Astrocyte of the spinal cord (primary cell): ENCODE results near the gene PNPO.

Source experiments
- DNase-seq: peaks from one replicate; pipeline ENCODE4 v3.0.0; 2011; ENCODE audit warnings: low read depth, low spot score
- H3K4me3 ChIP-seq: 2 replicates; pipeline ENCODE4 v1.5.1; 2011; ENCODE audit warnings: low read depth, mild to moderate bottlenecking, low read length, moderate library complexity
- CTCF ChIP-seq: IDR thresholded peaks from 2 replicates; pipeline ENCODE4 v1.5.1; 2012; ENCODE audit warnings: low read depth, mild to moderate bottlenecking, low read length, inconsistent platforms
- in situ Hi-C: cut with HindIII; loops from 2 replicates; pipeline ENCODE4 v1.10.0; 2017; ENCODE audit warnings: low sequenced_read_pairs

Gene PNPO

GRCh38 chr17:47907932-47908562, 33.3 kb upstream of the PNPO start:
- no peak overlapping the region for H3K4me3 ChIP-seq
- in situ Hi-C loops, result no loop called here
- TF ChIP-seq CTCF, result no peak
- DNase-seq, result no peak

DNA sequence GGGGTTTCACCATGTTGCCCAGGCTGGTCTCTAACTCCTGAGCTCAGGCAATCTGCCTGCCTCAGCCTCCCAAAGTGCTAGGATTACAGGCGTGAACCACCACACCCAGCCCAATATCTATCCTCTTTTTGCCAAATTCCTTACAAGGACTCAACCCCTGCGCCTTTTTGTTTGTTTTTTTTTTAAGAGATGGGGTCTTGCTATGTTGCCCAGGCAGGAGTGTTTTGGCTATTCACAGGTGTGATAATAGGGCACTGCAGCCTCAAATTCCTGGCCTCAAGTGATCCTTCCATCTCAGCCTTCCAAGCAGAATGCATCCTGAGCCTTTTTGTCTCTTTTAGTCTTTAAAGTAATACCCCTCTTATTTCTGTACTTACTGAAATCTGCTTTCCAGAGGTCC, 28.3 kb upstream of the PNPO start:
- no peak for TF ChIP-seq CTCF
- in situ Hi-C loops, result no loop called here
- no peak for DNase-seq
- no peak overlapping the region for H3K4me3 ChIP-seq

DNA sequence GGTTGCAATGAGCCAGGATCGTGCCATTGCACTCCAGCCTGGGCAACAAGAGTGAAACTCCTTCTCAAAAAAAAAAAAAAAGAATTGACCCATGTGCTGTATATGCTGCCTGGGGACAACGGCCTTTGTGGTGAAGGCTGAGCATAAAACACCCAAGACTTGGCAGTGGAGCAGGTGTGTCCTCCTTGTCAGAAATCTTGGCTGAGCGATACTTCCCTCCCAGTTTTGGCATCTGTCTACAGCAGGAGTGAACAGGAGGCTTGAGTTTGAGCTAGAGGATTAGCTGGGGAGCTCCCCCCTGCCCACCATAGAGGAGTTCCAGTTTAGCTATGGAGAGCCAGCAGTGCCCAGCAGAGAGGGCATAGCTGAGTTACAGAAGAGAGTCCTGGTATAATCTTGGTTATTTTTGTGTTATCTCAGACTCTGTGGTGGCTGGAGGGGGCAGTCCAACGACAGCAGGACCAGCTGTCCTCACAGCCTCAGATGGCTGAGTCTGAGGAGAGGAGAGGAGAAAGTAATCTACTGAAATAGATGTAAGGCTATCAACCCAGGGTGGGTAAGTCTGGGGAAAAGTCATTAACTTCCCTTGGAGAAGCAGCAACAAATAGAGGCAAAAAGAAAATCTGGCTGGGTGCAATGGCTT, 26.9 kb upstream of the PNPO start:
- no peak for TF ChIP-seq CTCF
- no peak for DNase-seq
- in situ Hi-C loops, result no loop called here
- H3K4me3 ChIP-seq, result no peak overlapping the region

- H3K4me3 ChIP-seq, result no peak overlapping the region
- no peak for DNase-seq
- no peak for TF ChIP-seq CTCF
- in situ Hi-C loops, result no loop called here
Measured at GRCh38 chr17:47915776-47916398, 25.5 kb upstream of the PNPO start.

- no peak for TF ChIP-seq CTCF
- DNase-seq, result no peak
- in situ Hi-C loops, result no loop called here
- H3K4me3 ChIP-seq, result no peak overlapping the region
Measured at GRCh38 chr17:47916489-47917208, 24.7 kb upstream of the PNPO start.

DNA sequence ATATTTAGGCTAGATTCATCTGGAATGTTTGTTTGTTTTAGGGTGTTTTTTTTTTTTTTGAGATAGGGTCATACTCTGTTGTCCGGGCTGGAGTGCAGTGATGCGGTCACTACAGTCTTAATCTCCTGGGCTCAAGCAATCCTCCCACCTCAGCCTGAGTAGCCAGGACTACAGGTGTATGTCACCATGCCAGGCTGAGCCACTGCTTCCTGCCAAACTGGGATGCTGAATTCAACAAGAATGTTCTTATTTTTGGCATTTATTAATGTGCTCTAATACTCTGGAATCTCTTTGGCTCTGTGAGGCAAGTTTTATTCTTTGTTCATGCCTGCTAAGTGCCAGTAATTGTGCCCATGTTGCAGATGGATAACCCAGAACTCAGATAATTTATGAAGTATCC, 23.8 kb upstream of the PNPO start:
- no peak for DNase-seq
- TF ChIP-seq CTCF, result no peak
- in situ Hi-C loops, result no loop called here
- no peak overlapping the region for H3K4me3 ChIP-seq
